Measurements from ENCODE around the gene BAHD1.

- TF ChIP-seq, protein P1, sequence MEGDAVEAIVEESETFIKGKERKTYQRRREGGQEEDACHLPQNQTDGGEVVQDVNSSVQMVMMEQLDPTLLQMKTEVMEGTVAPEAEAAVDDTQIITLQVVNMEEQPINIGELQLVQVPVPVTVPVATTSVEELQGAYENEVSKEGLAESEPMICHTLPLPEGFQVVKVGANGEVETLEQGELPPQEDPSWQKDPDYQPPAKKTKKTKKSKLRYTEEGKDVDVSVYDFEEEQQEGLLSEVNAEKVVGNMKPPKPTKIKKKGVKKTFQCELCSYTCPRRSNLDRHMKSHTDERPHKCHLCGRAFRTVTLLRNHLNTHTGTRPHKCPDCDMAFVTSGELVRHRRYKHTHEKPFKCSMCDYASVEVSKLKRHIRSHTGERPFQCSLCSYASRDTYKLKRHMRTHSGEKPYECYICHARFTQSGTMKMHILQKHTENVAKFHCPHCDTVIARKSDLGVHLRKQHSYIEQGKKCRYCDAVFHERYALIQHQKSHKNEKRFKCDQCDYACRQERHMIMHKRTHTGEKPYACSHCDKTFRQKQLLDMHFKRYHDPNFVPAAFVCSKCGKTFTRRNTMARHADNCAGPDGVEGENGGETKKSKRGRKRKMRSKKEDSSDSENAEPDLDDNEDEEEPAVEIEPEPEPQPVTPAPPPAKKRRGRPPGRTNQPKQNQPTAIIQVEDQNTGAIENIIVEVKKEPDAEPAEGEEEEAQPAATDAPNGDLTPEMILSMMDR (IDR thresholded peaks at IDR 0.05 in 4 of 5, conservative IDR thresholded peaks at IDR 0.05 in 1 of 5) = no peak
- TF ChIP-seq POLR2A (IDR thresholded peaks at IDR 0.05) = no peak
Observed at GRCh38 chr15:40516322-40516721, 75.6 kb downstream of the BAHD1 start.

Measured in gastrocnemius medialis (tissue), 4 donors.